Kidney (tissue), 14 donors: ENCODE measurements around the gene CLOCK. TPM values are rescaled to one million over a fixed set of nuclear protein-coding genes. Genes with fewer than 3 reads are reported as not detected.

Experiments used
- DNase-seq, 5 donors: peaks; one replicate each; pipeline ENCODE4 v3.0.0-alpha.2; 2013 to 2020
- FAIRE-seq: peaks from 2 replicates; lab custom pipeline; 2012; peaks lifted over from hg19 to GRCh38; lab: Jason Lieb, UNC
- H3K27ac ChIP-seq, 2 donors: one replicate each; pipeline ENCODE4 v1.7.0; 2013; ENCODE audit warnings: low read depth in 2 of 2, low read length in 2 of 2, inconsistent platforms in 1 of 2
- H3K27me3 ChIP-seq: one replicate; pipeline ENCODE4 v1.7.1; 2013; ENCODE audit warnings: low read length, inconsistent platforms; ENCODE audit not compliant: control insufficient read depth, insufficient read depth
- H3K36me3 ChIP-seq, 3 donors: one replicate each; pipeline versions ENCODE4 v1.7.0 to v1.7.1; 2013; ENCODE audit warnings: low read length in 3 of 3, control low read depth in 1 of 3, inconsistent platforms in 1 of 3; ENCODE audit not compliant: insufficient read depth in 3 of 3, control insufficient read depth in 2 of 3
- H3K4me1 ChIP-seq, 3 donors: one replicate each; pipeline versions ENCODE4 v1.7.0 to v1.7.1; 2013; ENCODE audit warnings: low read length in 3 of 3, inconsistent platforms in 1 of 3, low read depth in 1 of 3; ENCODE audit not compliant: control insufficient read depth in 2 of 3, insufficient read depth in 2 of 3
- H3K4me3 ChIP-seq, 3 donors: one replicate each; pipeline versions ENCODE4 v1.7.0 to v1.8.1; 2013; ENCODE audit warnings: low read length in 3 of 3, control low read depth in 1 of 3, inconsistent platforms in 1 of 3
- H3K9ac ChIP-seq, 3 donors: one replicate each; pipeline versions ENCODE4 v1.7.0 to v1.7.1; 2013; ENCODE audit warnings: low read length in 3 of 3, control low read depth in 1 of 3, inconsistent platforms in 1 of 3
- H3K9me3 ChIP-seq, 3 donors: one replicate each; pipeline versions ENCODE4 v1.7.0 to v1.7.1; 2013; ENCODE audit warnings: low read length in 3 of 3, control low read depth in 1 of 3, inconsistent platforms in 1 of 3; ENCODE audit not compliant: control insufficient read depth in 2 of 3, insufficient read depth in 1 of 3
- CTCF ChIP-seq: IDR thresholded peaks from 3 replicates; pipeline ENCODE4 v1.5.1; 2012; ENCODE audit warnings: mild to moderate bottlenecking, moderate library complexity, borderline replicate concordance; ENCODE audit not compliant: insufficient read depth; ENCODE audit errors: extremely low read depth
- intact Hi-C: fragments of 100-400 bp; cut with DNase I; formaldehyde crosslinking; loops from one replicate; pipeline ENCODE4 v1.11.1; 2022
- polyA plus RNA-seq: library from polyadenylated mRNA; stranded (reverse); fragments of 350-450 nt; fragmentation: Illumina TruSeq; extraction: RNeasy Lipid Tissue Mini Kit (QIAGEN cat#74804); gene quantifications from one replicate; pipeline ENCODE4 v1.2.3, GENCODE V29; 2014; ENCODE audit warnings: low read depth, low replicate concordance; ENCODE audit not compliant: insufficient read depth
- total RNA-seq: library from RNA; stranded (reverse); fragmentation: NEBNext Ultra II Directional; extraction: Animal tissue kit (Norgen Biotek cat#: 25700); gene quantifications from one replicate; pipeline ENCODE4 v1.2.1, GENCODE V29; 2021
- donor health status: control.
- donor health status: control.
- donor health status: control.
- donor health status: control.
- donor health status: control.
- donor health status: DM: yes; HTN: yes; CAD: no.
- donor health status: Normal renal cell carcinoma (clear cell type).

Gene CLOCK
- total and polyA plus RNA-seq, 2 donors from 2014 or later = 3.8 to 28.9 TPM

GRCh38 chr4:55483315-55483714 is 63.4 kb downstream of the CLOCK start:
- intact Hi-C loops = no loop called here
- no peaks in the 10 kb centered on the region for H3K36me3 ChIP-seq
- no peaks in the 10 kb centered on the region for H3K27me3 ChIP-seq
- no peak overlapping the region for H3K4me3 ChIP-seq
- TF ChIP-seq CTCF = no peak
- no peak for FAIRE-seq
- H3K4me1 ChIP-seq = no peaks in the 10 kb centered on the region
- H3K9me3 ChIP-seq = no peaks in the 10 kb centered on the region
- no peak for DNase-seq
- no peak overlapping the region for H3K27ac ChIP-seq
- no peak overlapping the region for H3K9ac ChIP-seq

- intact Hi-C loops = no loop called here
- H3K27me3 ChIP-seq = no peaks in the 10 kb centered on the region
- TF ChIP-seq CTCF = no peak
- no peaks in the 10 kb centered on the region for H3K4me1 ChIP-seq
- peaks cover 6 to 15% (median 13%) of the 10 kb centered on the region in 3 donors for H3K36me3 ChIP-seq
- no peak overlapping the region for H3K4me3 ChIP-seq
- H3K27ac ChIP-seq = no peak overlapping the region
- FAIRE-seq (no peak), DNase-seq (no peak)
- H3K9ac ChIP-seq = no peak overlapping the region
- H3K9me3 ChIP-seq = no peaks in the 10 kb centered on the region
Observed at GRCh38 chr4:55475394-55476243, 71.1 kb downstream of the CLOCK start.

GRCh38 chr4:55469979-55470378 is 76.7 kb downstream of the CLOCK start:
- no peaks in the 10 kb centered on the region for H3K9me3 ChIP-seq
- TF ChIP-seq CTCF = no peak
- H3K27ac ChIP-seq = no peak overlapping the region
- H3K9ac ChIP-seq = no peak overlapping the region
- intact Hi-C loops = no loop called here
- H3K4me1 ChIP-seq = no peaks in the 10 kb centered on the region
- no peak overlapping the region for H3K4me3 ChIP-seq
- FAIRE-seq (no peak), DNase-seq (no peak)
- no peaks in the 10 kb centered on the region for H3K27me3 ChIP-seq
- peaks cover 8 to 10% (median 10%) of the 10 kb centered on the region in 3 donors for H3K36me3 ChIP-seq

- intact Hi-C loops = no loop called here
- FAIRE-seq (no peak), DNase-seq (no peak)
- H3K27ac ChIP-seq = no peak overlapping the region
- no peaks in the 10 kb centered on the region for H3K4me1 ChIP-seq
- no peak overlapping the region for H3K4me3 ChIP-seq
- no peaks in the 10 kb centered on the region for H3K9me3 ChIP-seq
- no peak for TF ChIP-seq CTCF
- peaks cover 0 to 6% (median 0%) of the 10 kb centered on the region in 3 donors for H3K36me3 ChIP-seq
- no peaks in the 10 kb centered on the region for H3K27me3 ChIP-seq
- no peak overlapping the region for H3K9ac ChIP-seq
Observed at GRCh38 chr4:55468724-55469123, 78.0 kb downstream of the CLOCK start.
